SK-N-MC (cell line): ENCODE measurements around the gene ZNF493.

Source experiments
- EZH2 ChIP-seq: fragments of 200-600 bp; sonication (generic); IDR thresholded peaks from one replicate; pipeline ENCODE4 v1.6.1; 2017; ENCODE audit warnings: antibody characterized with exemption
- FOXP2 ChIP-seq: optimal IDR thresholded peaks from 2 replicates; pipeline ENCODE3; 2011; ENCODE audit warnings: mild to moderate bottlenecking, moderate library complexity; ENCODE audit not compliant: insufficient read depth; ENCODE audit errors: extremely low read length, control extremely low read depth
- POLR2AphosphoS5 ChIP-seq: IDR thresholded peaks from 2 replicates; pipeline ENCODE4 v1.6.1; 2012; ENCODE audit warnings: mild to moderate bottlenecking, low read depth, low read length, borderline replicate concordance

GRCh38 chr19:21398851-21399250 is 1.9 kb downstream of the ZNF493 start:
- no peak for TF ChIP-seq POLR2AphosphoS5
- no peak for TF ChIP-seq EZH2
- no peak for TF ChIP-seq FOXP2
